ENCODE data around the gene GREM2. TPM values are rescaled to one million over a fixed set of nuclear protein-coding genes. Genes with fewer than 3 reads are reported as not detected.

The GREM2 gene
- total and polyA plus RNA-seq, 2 donors (not counting 3 experiments of a cell fraction or from before 2014, with no cell fraction given) = not detected

DNA sequence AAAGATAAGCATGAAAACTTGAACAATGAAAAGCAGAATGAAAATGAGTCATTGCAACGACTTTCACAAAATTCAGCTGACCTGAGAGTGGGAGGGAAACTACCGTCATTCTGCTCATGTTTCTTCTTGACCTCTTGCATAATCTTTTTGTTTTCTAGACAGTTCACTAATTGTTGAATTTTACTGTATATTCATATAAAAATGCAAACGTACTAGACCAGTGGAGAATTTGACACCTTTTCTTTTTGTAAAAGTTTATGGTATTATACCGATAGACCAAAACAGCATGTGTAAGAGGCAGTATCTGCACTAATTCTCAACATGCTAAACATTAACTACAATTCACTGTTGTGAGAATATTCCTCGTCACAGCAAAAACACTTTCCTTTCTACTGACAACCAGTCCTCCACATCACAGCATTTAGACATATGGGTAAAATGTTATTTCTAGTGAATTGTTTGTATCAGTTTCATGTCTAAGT, 137.8 kb downstream of the GREM2 start:
- Histone ChIP-seq H4K20me1 (replicated peaks; ENCODE audit: control insufficient read depth, extremely low read depth, insufficient read depth, low read length) (no peaks in the 10 kb centered on the region), H3K4me2 (ENCODE audit: insufficient read depth, low read length) (no peak overlapping the region), H3K9ac (replicated peaks; ENCODE audit: extremely low read depth, insufficient read depth, low read length) (no peak overlapping the region), H3K27me3 (ENCODE audit: control insufficient read depth in 2 of 2, insufficient read depth in 2 of 2, low read length in 2 of 2) (no peaks in the 10 kb centered on the region), H3K4me1 (ENCODE audit: control insufficient read depth, extremely low read depth, insufficient read depth, low read length) (no peaks in the 10 kb centered on the region), H3K36me3 (ENCODE audit: control insufficient read depth in 2 of 2, extremely low read depth in 1 of 2, insufficient read depth in 2 of 2, low read length in 2 of 2) (no peaks in the 10 kb centered on the region), H2AFZ (ENCODE audit: low read depth, low read length) (no peak overlapping the region), H3K4me3 (replicated peaks in 1 of 3; ENCODE audit: insufficient read depth in 1 of 3, low read depth in 1 of 3, low read length in 3 of 3) (no peak overlapping the region), H3K79me2 (ENCODE audit: control insufficient read depth, insufficient read depth, low read length) (no peaks in the 10 kb centered on the region), H3K27ac (ENCODE audit: insufficient read depth, low read depth, low read length) (no peak overlapping the region), H3K9me1 (replicated peaks; ENCODE audit: control insufficient read depth, extremely low read depth, insufficient read depth, low read length) (no peaks in the 10 kb centered on the region), H3K9me3 (replicated peaks; ENCODE audit: control insufficient read depth, insufficient read depth, low read length) (peaks cover 3% of the 10 kb centered on the region)
- DNase-seq (ENCODE audit: low read depth, low spot score) = no peak
- BruUV-seq (replicated peaks) = no TSS peak
- ChIA-PET POLR2A (no interaction called here), CTCF (no interaction called here)
- TF ChIP-seq FOS (IDR thresholded peaks at IDR 0.05; ENCODE audit: borderline replicate concordance, insufficient read depth, low read length) = no peak
- dilution Hi-C loops (cut with MboI; ENCODE audit: extremely low pct_ligation_motif_present, low sequenced_read_pairs) (no loop called here), intact Hi-C loops (cut with micrococcal nuclease) (no loop called here)
- FAIRE-seq = no peak

DNA sequence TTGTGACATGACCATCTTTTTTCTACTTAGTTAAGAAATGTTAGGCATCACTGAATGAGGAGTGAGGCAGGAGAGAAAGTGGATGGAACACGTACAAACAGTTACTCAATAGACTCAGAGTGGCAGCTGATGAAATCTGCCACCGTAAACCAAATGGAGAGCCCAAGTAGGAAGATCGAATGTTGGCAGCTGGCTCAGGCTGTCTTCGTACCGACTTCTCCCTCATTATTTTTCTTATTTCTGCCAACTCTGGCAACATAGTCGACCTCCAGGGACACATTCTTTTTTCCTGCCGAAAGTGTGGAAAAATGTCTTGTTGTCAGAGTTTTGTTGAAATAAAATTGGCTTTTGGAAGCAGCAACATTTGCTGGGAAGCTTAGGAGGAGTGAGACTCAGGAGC, 143.3 kb downstream of the GREM2 start:
- BruUV-seq (replicated peaks) = no TSS peak
- Histone ChIP-seq H3K4me1 (ENCODE audit: control insufficient read depth, extremely low read depth, insufficient read depth, low read length) (no peaks in the 10 kb centered on the region), H3K9me3 (replicated peaks; ENCODE audit: control insufficient read depth, insufficient read depth, low read length) (no peaks in the 10 kb centered on the region), H3K27me3 (ENCODE audit: control insufficient read depth in 2 of 2, insufficient read depth in 2 of 2, low read length in 2 of 2) (no peaks in the 10 kb centered on the region), H3K79me2 (ENCODE audit: control insufficient read depth, insufficient read depth, low read length) (no peaks in the 10 kb centered on the region), H3K4me2 (ENCODE audit: insufficient read depth, low read length) (no peak overlapping the region), H4K20me1 (replicated peaks; ENCODE audit: control insufficient read depth, extremely low read depth, insufficient read depth, low read length) (no peaks in the 10 kb centered on the region), H2AFZ (ENCODE audit: low read depth, low read length) (no peak overlapping the region), H3K36me3 (ENCODE audit: control insufficient read depth in 2 of 2, extremely low read depth in 1 of 2, insufficient read depth in 2 of 2, low read length in 2 of 2) (no peaks in the 10 kb centered on the region), H3K9me1 (replicated peaks; ENCODE audit: control insufficient read depth, extremely low read depth, insufficient read depth, low read length) (no peaks in the 10 kb centered on the region), H3K27ac (ENCODE audit: insufficient read depth, low read depth, low read length) (no peak overlapping the region), H3K9ac (replicated peaks; ENCODE audit: extremely low read depth, insufficient read depth, low read length) (no peak overlapping the region), H3K4me3 (replicated peaks in 1 of 3; ENCODE audit: insufficient read depth in 1 of 3, low read depth in 1 of 3, low read length in 3 of 3) (no peak overlapping the region)
- ChIA-PET CTCF (no interaction called here), POLR2A (no interaction called here)
- no peak for TF ChIP-seq POLR2A (IDR thresholded peaks at IDR 0.05; ENCODE audit: low read depth, low read length)
- no peak for TF ChIP-seq EZH2 (IDR thresholded peaks at IDR 0.05; ENCODE audit: borderline replicate concordance, low read depth, low read length, severe bottlenecking)
- TF ChIP-seq GATA2 (IDR thresholded peaks at IDR 0.05; ENCODE audit: insufficient read depth, insufficient read length, low read depth, low read length) = no peak
- no peak for TF ChIP-seq MYC (IDR thresholded peaks at IDR 0.05; ENCODE audit: low read depth, low read length)
- no peak for TF ChIP-seq POLR2AphosphoS5 (IDR thresholded peaks at IDR 0.05; ENCODE audit: insufficient read depth, low read depth, low read length)
- TF ChIP-seq, protein P1, sequence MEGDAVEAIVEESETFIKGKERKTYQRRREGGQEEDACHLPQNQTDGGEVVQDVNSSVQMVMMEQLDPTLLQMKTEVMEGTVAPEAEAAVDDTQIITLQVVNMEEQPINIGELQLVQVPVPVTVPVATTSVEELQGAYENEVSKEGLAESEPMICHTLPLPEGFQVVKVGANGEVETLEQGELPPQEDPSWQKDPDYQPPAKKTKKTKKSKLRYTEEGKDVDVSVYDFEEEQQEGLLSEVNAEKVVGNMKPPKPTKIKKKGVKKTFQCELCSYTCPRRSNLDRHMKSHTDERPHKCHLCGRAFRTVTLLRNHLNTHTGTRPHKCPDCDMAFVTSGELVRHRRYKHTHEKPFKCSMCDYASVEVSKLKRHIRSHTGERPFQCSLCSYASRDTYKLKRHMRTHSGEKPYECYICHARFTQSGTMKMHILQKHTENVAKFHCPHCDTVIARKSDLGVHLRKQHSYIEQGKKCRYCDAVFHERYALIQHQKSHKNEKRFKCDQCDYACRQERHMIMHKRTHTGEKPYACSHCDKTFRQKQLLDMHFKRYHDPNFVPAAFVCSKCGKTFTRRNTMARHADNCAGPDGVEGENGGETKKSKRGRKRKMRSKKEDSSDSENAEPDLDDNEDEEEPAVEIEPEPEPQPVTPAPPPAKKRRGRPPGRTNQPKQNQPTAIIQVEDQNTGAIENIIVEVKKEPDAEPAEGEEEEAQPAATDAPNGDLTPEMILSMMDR (IDR thresholded peaks at IDR 0.05; ENCODE audit: extremely low read depth in 1 of 2, insufficient read depth in 1 of 2, low read depth in 1 of 2, low read length in 2 of 2) = no peak
- no peak for TF ChIP-seq MAX (IDR thresholded peaks at IDR 0.05; ENCODE audit: insufficient read depth, insufficient read length)
- TF ChIP-seq FOS (IDR thresholded peaks at IDR 0.05; ENCODE audit: borderline replicate concordance, insufficient read depth, low read length) = no peak
- DNase-seq (ENCODE audit: low read depth, low spot score) (no peak), FAIRE-seq (no peak)
- intact Hi-C loops (cut with micrococcal nuclease) (no loop called here), dilution Hi-C loops (cut with MboI; ENCODE audit: extremely low pct_ligation_motif_present, low sequenced_read_pairs) (no loop called here)
